ENCODE results near the gene SPATA12.

Gene SPATA12

DNA sequence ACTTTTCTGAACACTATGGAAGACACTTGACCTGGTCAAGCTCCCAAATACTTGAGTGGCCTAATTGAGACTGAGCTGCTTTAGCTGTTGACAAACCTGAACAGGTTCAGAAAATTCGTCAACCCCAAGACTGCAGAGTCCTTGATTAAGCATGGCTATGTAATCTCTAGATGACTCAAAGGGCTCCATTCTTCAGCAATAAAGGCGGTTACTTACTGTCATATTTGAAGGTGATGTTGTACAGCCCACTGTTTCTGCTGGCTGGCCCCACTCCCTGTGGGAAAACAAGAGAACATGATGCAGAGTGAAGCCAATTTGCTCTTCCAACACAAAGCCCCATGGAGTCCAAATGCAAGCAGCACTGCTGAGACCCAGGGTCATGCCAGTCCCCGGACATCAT lies 59.6 kb downstream of the SPATA12 start:
- TF ChIP-seq ZBTB7A (IDR thresholded peaks at IDR 0.05; ENCODE audit: low read depth) (no peak), CREB1 (IDR thresholded peaks at IDR 0.05; ENCODE audit: low read depth) (no peak), YY1 (IDR thresholded peaks at IDR 0.05; ENCODE audit: low read depth) (no peak), NFIC (IDR thresholded peaks at IDR 0.05) (no peak), EGR1 (IDR thresholded peaks at IDR 0.05) (no peak), RAD21 (IDR thresholded peaks at IDR 0.05; ENCODE audit: low read depth) (no peak), TEAD4 (IDR thresholded peaks at IDR 0.05) (no peak)
- TF ChIP-seq, protein P1, sequence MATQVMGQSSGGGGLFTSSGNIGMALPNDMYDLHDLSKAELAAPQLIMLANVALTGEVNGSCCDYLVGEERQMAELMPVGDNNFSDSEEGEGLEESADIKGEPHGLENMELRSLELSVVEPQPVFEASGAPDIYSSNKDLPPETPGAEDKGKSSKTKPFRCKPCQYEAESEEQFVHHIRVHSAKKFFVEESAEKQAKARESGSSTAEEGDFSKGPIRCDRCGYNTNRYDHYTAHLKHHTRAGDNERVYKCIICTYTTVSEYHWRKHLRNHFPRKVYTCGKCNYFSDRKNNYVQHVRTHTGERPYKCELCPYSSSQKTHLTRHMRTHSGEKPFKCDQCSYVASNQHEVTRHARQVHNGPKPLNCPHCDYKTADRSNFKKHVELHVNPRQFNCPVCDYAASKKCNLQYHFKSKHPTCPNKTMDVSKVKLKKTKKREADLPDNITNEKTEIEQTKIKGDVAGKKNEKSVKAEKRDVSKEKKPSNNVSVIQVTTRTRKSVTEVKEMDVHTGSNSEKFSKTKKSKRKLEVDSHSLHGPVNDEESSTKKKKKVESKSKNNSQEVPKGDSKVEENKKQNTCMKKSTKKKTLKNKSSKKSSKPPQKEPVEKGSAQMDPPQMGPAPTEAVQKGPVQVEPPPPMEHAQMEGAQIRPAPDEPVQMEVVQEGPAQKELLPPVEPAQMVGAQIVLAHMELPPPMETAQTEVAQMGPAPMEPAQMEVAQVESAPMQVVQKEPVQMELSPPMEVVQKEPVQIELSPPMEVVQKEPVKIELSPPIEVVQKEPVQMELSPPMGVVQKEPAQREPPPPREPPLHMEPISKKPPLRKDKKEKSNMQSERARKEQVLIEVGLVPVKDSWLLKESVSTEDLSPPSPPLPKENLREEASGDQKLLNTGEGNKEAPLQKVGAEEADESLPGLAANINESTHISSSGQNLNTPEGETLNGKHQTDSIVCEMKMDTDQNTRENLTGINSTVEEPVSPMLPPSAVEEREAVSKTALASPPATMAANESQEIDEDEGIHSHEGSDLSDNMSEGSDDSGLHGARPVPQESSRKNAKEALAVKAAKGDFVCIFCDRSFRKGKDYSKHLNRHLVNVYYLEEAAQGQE (IDR thresholded peaks at IDR 0.05; ENCODE audit: low read depth) = no peak
- TF ChIP-seq, protein P2, sequence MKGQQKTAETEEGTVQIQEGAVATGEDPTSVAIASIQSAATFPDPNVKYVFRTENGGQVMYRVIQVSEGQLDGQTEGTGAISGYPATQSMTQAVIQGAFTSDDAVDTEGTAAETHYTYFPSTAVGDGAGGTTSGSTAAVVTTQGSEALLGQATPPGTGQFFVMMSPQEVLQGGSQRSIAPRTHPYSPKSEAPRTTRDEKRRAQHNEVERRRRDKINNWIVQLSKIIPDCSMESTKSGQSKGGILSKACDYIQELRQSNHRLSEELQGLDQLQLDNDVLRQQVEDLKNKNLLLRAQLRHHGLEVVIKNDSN (IDR thresholded peaks at IDR 0.05) = no peak
- TF ChIP-seq, protein P3, sequence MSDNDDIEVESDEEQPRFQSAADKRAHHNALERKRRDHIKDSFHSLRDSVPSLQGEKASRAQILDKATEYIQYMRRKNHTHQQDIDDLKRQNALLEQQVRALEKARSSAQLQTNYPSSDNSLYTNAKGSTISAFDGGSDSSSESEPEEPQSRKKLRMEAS (IDR thresholded peaks at IDR 0.05) = no peak

DNA sequence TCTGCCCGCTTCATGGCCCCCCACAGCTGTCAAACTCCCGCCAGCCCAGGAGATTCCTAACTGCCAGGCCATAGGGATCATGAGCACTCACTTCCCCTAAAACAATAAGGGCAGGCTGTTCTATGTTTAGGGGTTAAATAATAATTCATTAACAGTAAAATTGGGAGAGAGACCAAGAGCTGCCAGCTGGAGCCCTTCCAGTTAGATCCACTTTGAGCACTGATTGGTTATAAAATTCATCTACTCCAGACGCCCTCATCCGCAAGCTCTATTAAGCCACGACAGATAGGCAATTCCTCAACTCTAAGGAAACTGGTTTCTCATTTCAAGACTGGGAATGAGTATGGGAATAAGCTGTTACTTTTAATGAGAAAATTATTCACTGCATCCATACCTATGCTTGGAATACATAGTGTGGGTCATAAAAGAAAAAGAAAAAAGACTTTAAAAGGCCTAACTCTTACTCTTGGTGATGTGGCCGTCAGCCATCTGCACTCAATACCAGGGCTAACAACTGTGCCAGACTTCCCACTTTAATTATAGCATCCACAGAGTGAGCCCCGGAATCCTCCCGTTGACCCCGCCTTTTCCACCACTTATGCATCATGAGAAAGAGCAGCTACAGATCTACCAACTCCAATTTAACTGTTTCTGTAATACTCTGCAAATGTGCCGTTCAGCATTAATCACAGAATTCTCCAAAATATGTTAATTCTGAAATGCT lies 60.1 kb downstream of the SPATA12 start:
- no peak for TF ChIP-seq RAD21 (IDR thresholded peaks at IDR 0.05; ENCODE audit: low read depth)
- TF ChIP-seq, protein P2 (IDR thresholded peaks at IDR 0.05) = no peak
- TF ChIP-seq YY1 (IDR thresholded peaks at IDR 0.05; ENCODE audit: low read depth) = no peak
- TF ChIP-seq FOXM1 (IDR thresholded peaks at IDR 0.05; ENCODE audit: borderline replicate concordance, low read depth) = no peak
- TF ChIP-seq NFIC (IDR thresholded peaks at IDR 0.05) = no peak
- no peak for TF ChIP-seq CREB1 (IDR thresholded peaks at IDR 0.05; ENCODE audit: low read depth)
- no peak for TF ChIP-seq ZBTB7A (IDR thresholded peaks at IDR 0.05; ENCODE audit: low read depth)
- no peak for TF ChIP-seq TAF1 (IDR thresholded peaks at IDR 0.05; ENCODE audit: low read depth)
- TF ChIP-seq TCF12 (IDR thresholded peaks at IDR 0.05; ENCODE audit: low read depth) = no peak
- no peak for TF ChIP-seq TEAD4 (IDR thresholded peaks at IDR 0.05)
- TF ChIP-seq, protein P1 (IDR thresholded peaks at IDR 0.05; ENCODE audit: low read depth) = no peak
- no peak for TF ChIP-seq EGR1 (IDR thresholded peaks at IDR 0.05)
- TF ChIP-seq, protein P3 (IDR thresholded peaks at IDR 0.05) = no peak
- no peak for TF ChIP-seq CEBPB (IDR thresholded peaks at IDR 0.05)
- no peak for TF ChIP-seq EP300 (IDR thresholded peaks at IDR 0.05; ENCODE audit: borderline replicate concordance)

All from Ishikawa (cell line).